GM18873 (cell line): ENCODE results near the gene OVCH2.

Source experiments
- ATAC-seq: cut with Tn5 transposase; IDR thresholded peaks from one replicate; pipeline ENCODE4 v1.9.1; 2021; ENCODE audit warnings: mild to moderate bottlenecking, moderate library complexity, moderate number of reproducible peaks; ENCODE audit not compliant: unreplicated experiment, low FRiP score

Gene OVCH2

DNA sequence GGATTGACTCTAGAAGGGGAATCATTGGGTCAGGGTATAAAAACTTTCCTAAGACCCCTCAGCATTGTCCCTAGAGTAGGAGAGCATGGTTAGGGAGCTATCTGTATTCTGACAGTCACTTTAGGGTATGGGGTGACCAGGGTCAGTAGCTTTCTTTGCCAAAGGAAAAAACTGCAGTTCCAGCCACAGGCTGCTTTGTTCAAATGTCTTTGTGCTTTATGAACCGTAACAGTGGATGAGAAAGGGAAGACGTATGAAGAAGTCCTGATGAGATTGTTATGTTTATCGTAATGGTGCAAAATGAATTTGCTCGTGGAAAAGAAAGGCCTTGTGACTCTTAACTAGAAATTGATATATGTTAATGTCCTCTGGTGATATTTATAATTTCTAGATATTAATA, 63.0 kb downstream of the OVCH2 start:
- no peak for ATAC-seq

DNA sequence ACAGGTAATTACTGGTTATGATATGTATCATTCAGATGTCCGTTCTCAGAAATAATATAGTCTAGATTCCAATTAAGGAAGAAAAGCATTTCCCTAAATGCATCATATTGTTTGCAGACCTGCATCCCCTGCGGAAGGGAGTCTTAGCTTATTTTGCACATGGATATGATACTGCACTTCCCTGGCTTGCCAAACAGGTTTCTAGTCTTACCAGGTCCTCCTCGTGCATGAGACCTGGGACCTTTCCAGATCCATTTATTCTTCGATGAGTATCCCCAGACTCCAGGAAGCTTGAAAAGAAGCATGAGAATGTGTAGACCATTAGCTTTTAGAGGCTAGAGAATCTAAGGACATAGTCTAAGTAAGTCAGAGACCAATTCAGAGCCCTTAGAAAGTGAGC, 63.5 kb downstream of the OVCH2 start:
- no peak for ATAC-seq

DNA sequence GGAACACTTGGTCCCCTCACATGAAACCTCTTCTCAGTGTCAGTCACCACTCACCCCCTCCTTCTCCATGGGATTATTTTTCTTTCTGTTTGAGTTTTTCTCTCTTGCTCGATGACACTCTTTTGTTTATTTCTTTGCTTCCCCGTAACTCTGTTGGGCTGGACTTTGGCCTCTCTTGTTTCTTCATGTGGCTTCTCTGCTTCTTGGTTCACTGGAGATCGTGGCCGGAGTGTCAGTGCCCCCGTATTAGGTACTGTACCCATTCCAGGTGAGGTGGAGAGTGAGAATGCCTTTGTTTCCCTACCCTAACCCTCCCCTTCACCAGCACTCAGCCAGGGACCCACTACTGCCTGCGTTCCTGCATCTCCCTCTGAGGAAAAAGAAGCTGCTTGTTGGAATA, 65.5 kb downstream of the OVCH2 start:
- no peak for ATAC-seq

DNA sequence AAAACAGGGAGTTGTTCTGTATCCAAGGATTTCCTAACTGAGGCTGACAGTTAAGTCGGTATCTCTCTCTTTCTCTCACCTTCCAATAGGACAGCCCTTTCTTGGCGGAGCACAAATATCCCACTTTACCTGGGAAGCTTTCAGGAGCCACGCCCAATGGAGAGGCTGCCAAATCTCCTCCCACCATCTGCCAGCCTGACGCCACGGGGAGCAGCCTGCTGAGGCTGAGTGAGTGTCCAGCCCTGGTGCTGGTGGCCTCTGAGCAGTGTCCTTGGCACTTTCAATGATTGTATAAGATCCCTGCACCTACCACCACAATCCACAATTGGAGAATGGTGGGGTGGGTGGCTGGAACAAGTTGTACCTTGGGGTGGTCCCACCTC, 66.6 kb downstream of the OVCH2 start:
- ATAC-seq: no peak
